BLaER1 (cell line): ENCODE measurements around the gene TIAM1.
A peak's percentile ranks its signal among the peaks of the same experiment; 100 is the strongest.

ENCODE experiments used
- H3K27ac ChIP-seq: shearing (Covaris generic); formaldehyde crosslinking; 2 replicates; pipeline ENCODE4 v1.8.1; 2022
- H3K27me3 ChIP-seq: shearing (Covaris generic); formaldehyde crosslinking; 2 replicates; pipeline ENCODE4 v1.8.1; 2022
- H3K36me3 ChIP-seq: shearing (Covaris generic); formaldehyde crosslinking; 2 replicates; pipeline ENCODE4 v1.8.1; 2022
- H3K4me1 ChIP-seq: shearing (Covaris generic); formaldehyde crosslinking; 2 replicates; pipeline ENCODE4 v1.8.1; 2022
- H3K4me2 ChIP-seq: shearing (Covaris generic); formaldehyde crosslinking; 2 replicates; pipeline ENCODE4 v1.8.1; 2022
- H3K4me3 ChIP-seq: shearing (Covaris generic); formaldehyde crosslinking; 2 replicates; pipeline ENCODE4 v1.8.1; 2022
- H3K9ac ChIP-seq: shearing (Covaris generic); formaldehyde crosslinking; 2 replicates; pipeline ENCODE4 v1.8.1; 2022
- H3K9me3 ChIP-seq: shearing (Covaris generic); formaldehyde crosslinking; 2 replicates; pipeline ENCODE4 v1.8.1; 2022
- H4K20me1 ChIP-seq: shearing (Covaris generic); formaldehyde crosslinking; 2 replicates; pipeline ENCODE4 v1.8.1; 2022
- Cebpa-rat ChIP-seq: shearing (Covaris generic); IDR thresholded peaks from 2 replicates; pipeline ENCODE4 v1.8.1; 2022

The TIAM1 gene

GRCh38 chr21:31316488-31317169 is 27.4 kb downstream of the TIAM1 start:
- no peak overlapping the region for H3K27ac ChIP-seq
- peaks cover 27% of the 10 kb centered on the region for H3K9me3 ChIP-seq
- H3K4me3 ChIP-seq: no peak overlapping the region
- no peak overlapping the region for H3K4me2 ChIP-seq
- H3K27me3 ChIP-seq: no peaks in the 10 kb centered on the region
- no peaks in the 10 kb centered on the region for H4K20me1 ChIP-seq
- H3K36me3 ChIP-seq: peaks cover 23% of the 10 kb centered on the region
- no peaks in the 10 kb centered on the region for H3K4me1 ChIP-seq
- H3K9ac ChIP-seq: no peak overlapping the region
- TF ChIP-seq Cebpa-rat: no peak

- peaks cover 23% of the 10 kb centered on the region for H3K36me3 ChIP-seq
- peaks cover under 1% of the 10 kb centered on the region; the same call in 1 of the 2 replicates for H3K4me1 ChIP-seq
- H3K27ac ChIP-seq: no peak overlapping the region
- H4K20me1 ChIP-seq: no peaks in the 10 kb centered on the region
- H3K9ac ChIP-seq: no peak overlapping the region
- H3K4me3 ChIP-seq: no peak overlapping the region
- no peaks in the 10 kb centered on the region for H3K27me3 ChIP-seq
- no peak overlapping the region for H3K4me2 ChIP-seq
- H3K9me3 ChIP-seq: peaks cover 27% of the 10 kb centered on the region
- TF ChIP-seq Cebpa-rat: no peak
These were observed 28.0 kb downstream of the TIAM1 start for GRCh38 chr21:31316072-31316471.

- H3K4me1 ChIP-seq: peaks cover 14% of the 10 kb centered on the region
- peaks cover 9% of the 10 kb centered on the region; the same call in 1 of the 2 replicates for H3K36me3 ChIP-seq
- no peak for TF ChIP-seq Cebpa-rat
- H3K4me3 ChIP-seq: no peak overlapping the region
- H3K4me2 ChIP-seq: no peak overlapping the region
- no peak overlapping the region for H3K27ac ChIP-seq
- H3K27me3 ChIP-seq: no peaks in the 10 kb centered on the region
- H3K9me3 ChIP-seq: peaks cover 9% of the 10 kb centered on the region
- H3K9ac ChIP-seq: no peak overlapping the region
- H4K20me1 ChIP-seq: no peaks in the 10 kb centered on the region
These were observed 33.3 kb downstream of the TIAM1 start for GRCh38 chr21:31310750-31311149.

- H3K4me3 ChIP-seq: no peak overlapping the region
- H3K27ac ChIP-seq: no peak overlapping the region
- no peak for TF ChIP-seq Cebpa-rat
- no peak overlapping the region for H3K9ac ChIP-seq
- H3K4me2 ChIP-seq: no peak overlapping the region
- no peaks in the 10 kb centered on the region for H4K20me1 ChIP-seq
- peaks cover 21% of the 10 kb centered on the region for H3K4me1 ChIP-seq
- H3K27me3 ChIP-seq: no peaks in the 10 kb centered on the region
- H3K36me3 ChIP-seq: 0 out of 2 replicates have a peak, but pooled peaks cover 4% of the 10 kb centered on the region
- H3K9me3 ChIP-seq: no peaks in the 10 kb centered on the region
These were observed 35.5 kb downstream of the TIAM1 start for GRCh38 chr21:31308584-31308983.

GRCh38 chr21:31305888-31306287 is 38.2 kb downstream of the TIAM1 start:
- Histone ChIP-seq H3K9ac (peak overlapping the region; percentile 13; the same call in 1 of the 2 replicates), H3K4me3 (no peak overlapping the region), H3K36me3 (no peaks in the 10 kb centered on the region), H3K9me3 (no peaks in the 10 kb centered on the region), H3K27ac (no peak overlapping the region; the same call in 1 of the 2 replicates), H4K20me1 (no peaks in the 10 kb centered on the region), H3K27me3 (no peaks in the 10 kb centered on the region), H3K4me1 (peaks cover 18% of the 10 kb centered on the region), H3K4me2 (peak overlapping the region; percentile 63)
- TF ChIP-seq Cebpa-rat: no peak

GRCh38 chr21:31299291-31300147 is 44.5 kb downstream of the TIAM1 start:
- H3K4me3 ChIP-seq: no peak overlapping the region
- no peaks in the 10 kb centered on the region for H4K20me1 ChIP-seq
- no peak for TF ChIP-seq Cebpa-rat
- H3K4me1 ChIP-seq: no peaks in the 10 kb centered on the region
- no peak overlapping the region for H3K9ac ChIP-seq
- no peaks in the 10 kb centered on the region for H3K27me3 ChIP-seq
- no peak overlapping the region for H3K4me2 ChIP-seq
- H3K27ac ChIP-seq: no peak overlapping the region
- H3K9me3 ChIP-seq: peaks cover 5% of the 10 kb centered on the region; the same call in 1 of the 2 replicates
- 0 out of 2 replicates have a peak, but pooled peaks cover 4% of the 10 kb centered on the region for H3K36me3 ChIP-seq

GRCh38 chr21:31298618-31299269 is 45.3 kb downstream of the TIAM1 start:
- Histone ChIP-seq H3K4me1 (no peaks in the 10 kb centered on the region), H3K9ac (no peak overlapping the region), H3K4me3 (no peak overlapping the region), H3K4me2 (no peak overlapping the region), H3K27me3 (no peaks in the 10 kb centered on the region), H3K27ac (no peak overlapping the region), H3K9me3 (peaks cover 5% of the 10 kb centered on the region; the same call in 1 of the 2 replicates), H4K20me1 (no peaks in the 10 kb centered on the region), H3K36me3 (0 out of 2 replicates have a peak, but pooled peaks cover 4% of the 10 kb centered on the region)
- TF ChIP-seq Cebpa-rat: no peak

- peaks cover 5% of the 10 kb centered on the region; the same call in 1 of the 2 replicates for H3K9me3 ChIP-seq
- no peaks in the 10 kb centered on the region for H4K20me1 ChIP-seq
- no peak overlapping the region for H3K27ac ChIP-seq
- H3K4me2 ChIP-seq: no peak overlapping the region
- H3K4me3 ChIP-seq: no peak overlapping the region
- no peaks in the 10 kb centered on the region for H3K27me3 ChIP-seq
- H3K4me1 ChIP-seq: no peaks in the 10 kb centered on the region
- H3K9ac ChIP-seq: no peak overlapping the region
- 0 out of 2 replicates have a peak, but pooled peaks cover 7% of the 10 kb centered on the region for H3K36me3 ChIP-seq
- TF ChIP-seq Cebpa-rat: no peak
These were observed 46.3 kb downstream of the TIAM1 start for GRCh38 chr21:31297806-31298205.

- Histone ChIP-seq H3K27ac (no peak overlapping the region), H3K9ac (no peak overlapping the region), H3K9me3 (peaks cover 5% of the 10 kb centered on the region; the same call in 1 of the 2 replicates), H3K4me3 (no peak overlapping the region), H3K4me1 (no peaks in the 10 kb centered on the region), H4K20me1 (no peaks in the 10 kb centered on the region), H3K27me3 (no peaks in the 10 kb centered on the region), H3K4me2 (no peak overlapping the region), H3K36me3 (0 out of 2 replicates have a peak, but pooled peaks cover 8% of the 10 kb centered on the region)
- no peak for TF ChIP-seq Cebpa-rat
These were observed 48.4 kb downstream of the TIAM1 start for GRCh38 chr21:31295676-31296075.
